Esophagus squamous epithelium (tissue), 4 donors: ENCODE data around the gene CTPS2.
"Not testable (repeated sequence)": the region's sequence is repeated elsewhere in the genome, so short reads cannot be mapped to it uniquely, and the experiment has no call there.

Experiments
- POLR2A ChIP-seq, 4 donors: fragments of 450-650 bp; IDR thresholded peaks; one replicate each; pipeline ENCODE4 v1.6.1; 2017; ENCODE audit warnings: antibody characterized with exemption in 4 of 4, mild to moderate bottlenecking in 4 of 4, moderate library complexity in 3 of 4
- TF ChIP-seq, protein P1 (sequence below), 6 experiments: fragments of 450-650 bp in 4 of 6; fragments of 200-600 bp in 2 of 6; sonication (generic) in 2 of 6; IDR thresholded peaks; one replicate each; pipeline ENCODE4 v1.5.1; 2016 to 2019; ENCODE audit warnings: antibody characterized with exemption in 6 of 6, mild to moderate bottlenecking in 4 of 6, moderate library complexity in 4 of 6

DNA sequence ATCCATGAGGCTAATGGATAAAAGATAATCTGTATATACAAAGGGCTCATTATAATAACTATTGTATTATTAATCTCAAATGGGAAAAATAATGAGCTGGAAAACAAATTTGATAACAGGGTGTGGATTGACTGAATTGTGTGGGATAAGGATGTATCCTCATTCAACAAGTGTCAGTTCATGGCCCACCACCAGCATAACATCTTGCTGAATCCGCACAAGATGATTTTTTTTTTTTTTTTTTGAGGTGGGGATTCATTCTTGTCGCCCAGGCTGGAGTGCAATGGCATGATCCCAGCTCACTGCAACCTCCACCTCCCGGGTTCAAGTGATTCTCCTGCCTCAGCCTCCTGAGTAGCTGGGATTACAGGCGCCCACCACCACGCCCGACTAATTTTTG lies 3.2 kb upstream of the CTPS2 start:
- TF ChIP-seq, protein P1, sequence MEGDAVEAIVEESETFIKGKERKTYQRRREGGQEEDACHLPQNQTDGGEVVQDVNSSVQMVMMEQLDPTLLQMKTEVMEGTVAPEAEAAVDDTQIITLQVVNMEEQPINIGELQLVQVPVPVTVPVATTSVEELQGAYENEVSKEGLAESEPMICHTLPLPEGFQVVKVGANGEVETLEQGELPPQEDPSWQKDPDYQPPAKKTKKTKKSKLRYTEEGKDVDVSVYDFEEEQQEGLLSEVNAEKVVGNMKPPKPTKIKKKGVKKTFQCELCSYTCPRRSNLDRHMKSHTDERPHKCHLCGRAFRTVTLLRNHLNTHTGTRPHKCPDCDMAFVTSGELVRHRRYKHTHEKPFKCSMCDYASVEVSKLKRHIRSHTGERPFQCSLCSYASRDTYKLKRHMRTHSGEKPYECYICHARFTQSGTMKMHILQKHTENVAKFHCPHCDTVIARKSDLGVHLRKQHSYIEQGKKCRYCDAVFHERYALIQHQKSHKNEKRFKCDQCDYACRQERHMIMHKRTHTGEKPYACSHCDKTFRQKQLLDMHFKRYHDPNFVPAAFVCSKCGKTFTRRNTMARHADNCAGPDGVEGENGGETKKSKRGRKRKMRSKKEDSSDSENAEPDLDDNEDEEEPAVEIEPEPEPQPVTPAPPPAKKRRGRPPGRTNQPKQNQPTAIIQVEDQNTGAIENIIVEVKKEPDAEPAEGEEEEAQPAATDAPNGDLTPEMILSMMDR (IDR thresholded peaks at IDR 0.05) = not testable (repeated sequence)
- TF ChIP-seq POLR2A (IDR thresholded peaks at IDR 0.05) = not testable (repeated sequence)
